ES-I3 (cell line): Measurements from ENCODE around the gene PAX6.

ENCODE experiments used
- H3K36me3 ChIP-seq: 2 replicates; pipeline ENCODE4 v1.6.1; 2013; ENCODE audit warnings: mild to moderate bottlenecking, low read length, control low read depth, moderate library complexity; ENCODE audit not compliant: insufficient read depth
- H3K4me1 ChIP-seq: 2 replicates; pipeline ENCODE4 v1.6.1; 2013; ENCODE audit warnings: mild to moderate bottlenecking, control low read depth, low read length; ENCODE audit not compliant: insufficient read depth
- H3K9ac ChIP-seq: 2 replicates; pipeline ENCODE4 v1.6.1; 2013; ENCODE audit warnings: low read depth, mild to moderate bottlenecking, low read length, moderate library complexity
- H3K9me3 ChIP-seq: 2 replicates; pipeline ENCODE4 v1.6.1; 2013; ENCODE audit warnings: mild to moderate bottlenecking, low read length, moderate library complexity; ENCODE audit not compliant: control insufficient read depth, insufficient read depth

Gene PAX6

DNA sequence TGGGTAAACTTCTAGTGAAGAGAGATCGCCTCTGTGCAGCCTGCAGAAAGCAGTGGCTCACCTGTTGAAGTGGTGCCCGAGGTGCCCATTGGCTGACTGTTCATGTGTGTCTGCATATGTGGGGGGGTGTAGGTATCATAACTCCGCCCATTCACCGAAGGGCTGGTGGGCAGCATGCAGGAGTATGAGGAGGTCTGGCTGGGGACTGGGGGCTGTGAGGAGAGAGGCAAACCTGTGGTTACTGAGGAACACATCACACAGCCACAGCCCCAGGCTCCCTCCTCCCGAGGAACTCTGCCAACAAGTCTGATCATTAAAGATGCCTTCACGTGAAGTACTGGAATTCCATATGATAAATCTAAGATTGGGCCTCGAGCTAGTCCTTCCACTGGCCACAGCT, 20.5 kb downstream of the PAX6 start:
- H3K9me3 ChIP-seq: no peaks in the 10 kb centered on the region
- no peak overlapping the region for H3K9ac ChIP-seq
- peaks cover 6% of the 10 kb centered on the region; the same call in 1 of the 2 replicates for H3K4me1 ChIP-seq
- no peaks in the 10 kb centered on the region for H3K36me3 ChIP-seq

DNA sequence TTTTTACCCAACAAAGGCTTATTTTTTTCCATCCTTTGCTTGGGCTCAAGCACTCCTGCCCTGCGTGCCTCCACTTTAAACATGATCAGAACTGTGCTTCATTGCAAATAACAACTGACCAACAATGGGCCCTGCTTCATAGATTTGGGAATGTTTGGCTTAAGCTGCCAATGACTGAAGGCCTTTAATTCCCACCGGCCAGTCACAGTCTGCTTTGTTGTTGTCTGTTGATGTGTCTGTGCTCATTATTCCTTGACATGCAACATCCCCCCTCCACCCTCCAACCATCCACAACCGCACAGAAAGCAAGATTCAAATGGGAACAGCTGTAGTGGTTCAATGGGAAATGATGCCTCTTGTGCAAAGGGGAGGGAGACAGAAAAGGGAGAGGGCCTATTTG, 23.0 kb downstream of the PAX6 start:
- H3K36me3 ChIP-seq: no peaks in the 10 kb centered on the region
- peaks cover 6% of the 10 kb centered on the region; the same call in 1 of the 2 replicates for H3K4me1 ChIP-seq
- H3K9ac ChIP-seq: no peak overlapping the region
- H3K9me3 ChIP-seq: no peaks in the 10 kb centered on the region

DNA sequence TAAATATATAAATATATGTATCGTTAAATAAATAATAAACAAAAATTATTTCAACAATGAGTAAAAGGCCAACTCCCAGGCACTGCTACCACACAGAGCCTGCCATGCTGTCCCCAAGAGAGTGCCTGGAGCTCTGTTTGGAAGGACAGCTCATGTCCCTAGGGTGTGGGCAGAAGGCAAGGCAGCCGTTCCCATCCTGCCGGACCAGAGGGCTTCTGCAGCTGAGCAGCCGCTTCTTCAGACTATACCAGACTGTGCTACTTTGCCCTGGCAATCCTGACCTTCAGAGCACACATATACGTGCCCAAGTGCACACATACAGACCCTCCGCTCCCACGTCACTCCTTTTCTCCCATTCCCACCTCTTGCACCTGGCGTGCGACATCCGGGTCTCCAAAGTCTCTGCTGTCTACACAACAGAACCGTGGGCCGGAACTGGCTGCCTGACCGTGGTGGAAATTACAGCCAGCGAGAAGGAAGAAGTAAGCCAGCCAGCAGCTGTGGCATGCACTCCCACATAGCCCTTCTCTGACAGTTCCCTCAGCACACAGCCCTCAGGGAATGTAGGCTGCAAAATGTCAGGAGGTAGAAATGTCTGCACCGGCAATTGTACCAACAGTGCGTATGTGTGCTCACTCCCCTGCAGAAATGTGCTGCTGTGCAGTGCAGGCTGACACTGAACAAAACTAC, 24.0 kb downstream of the PAX6 start:
- Histone ChIP-seq H3K4me1 (peaks cover 6% of the 10 kb centered on the region; the same call in 1 of the 2 replicates), H3K36me3 (no peaks in the 10 kb centered on the region), H3K9me3 (no peaks in the 10 kb centered on the region), H3K9ac (no peak overlapping the region)

DNA sequence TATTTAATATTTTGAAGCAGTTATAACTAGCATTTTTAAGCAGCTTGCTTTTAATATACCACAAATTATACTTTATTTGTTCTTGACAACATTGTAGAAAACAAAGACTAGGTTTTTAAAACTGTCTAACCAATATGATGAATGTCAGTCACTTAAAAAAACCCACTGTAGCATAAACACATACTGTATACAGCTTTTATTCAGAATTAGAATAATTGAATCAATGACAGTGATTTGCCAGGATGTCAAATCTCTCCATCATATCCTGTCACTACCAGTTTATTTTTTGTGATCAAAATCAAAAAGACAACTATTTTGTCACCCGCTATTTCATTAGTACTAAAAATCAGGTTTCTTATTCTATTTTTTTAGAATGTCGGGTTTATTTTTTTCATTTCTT, 26.5 kb downstream of the PAX6 start:
- Histone ChIP-seq H3K36me3 (no peaks in the 10 kb centered on the region), H3K9ac (no peak overlapping the region), H3K9me3 (no peaks in the 10 kb centered on the region), H3K4me1 (peaks cover 6% of the 10 kb centered on the region; the same call in 1 of the 2 replicates)

DNA sequence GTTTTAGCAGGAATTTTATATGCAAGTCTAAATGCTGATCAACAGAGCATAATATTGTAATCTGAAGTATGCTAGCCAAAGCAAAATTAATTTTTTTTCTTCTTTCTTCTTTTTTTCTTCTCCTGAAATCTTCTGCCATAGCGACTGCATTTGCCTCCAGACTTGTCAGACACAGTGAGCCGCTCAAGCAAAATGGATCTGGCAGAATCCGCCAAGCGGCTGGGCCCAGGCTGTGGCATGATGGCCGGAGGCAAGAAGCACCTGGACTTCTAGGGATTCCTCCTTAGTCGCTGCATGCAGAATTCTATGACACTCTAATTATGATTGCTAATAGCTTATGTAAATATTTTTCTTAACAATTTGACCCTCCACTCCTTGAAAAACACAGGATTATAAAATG, 27.9 kb downstream of the PAX6 start:
- no peaks in the 10 kb centered on the region for H3K9me3 ChIP-seq
- H3K36me3 ChIP-seq: no peaks in the 10 kb centered on the region
- peaks cover 6% of the 10 kb centered on the region; the same call in 1 of the 2 replicates for H3K4me1 ChIP-seq
- H3K9ac ChIP-seq: no peak overlapping the region

DNA sequence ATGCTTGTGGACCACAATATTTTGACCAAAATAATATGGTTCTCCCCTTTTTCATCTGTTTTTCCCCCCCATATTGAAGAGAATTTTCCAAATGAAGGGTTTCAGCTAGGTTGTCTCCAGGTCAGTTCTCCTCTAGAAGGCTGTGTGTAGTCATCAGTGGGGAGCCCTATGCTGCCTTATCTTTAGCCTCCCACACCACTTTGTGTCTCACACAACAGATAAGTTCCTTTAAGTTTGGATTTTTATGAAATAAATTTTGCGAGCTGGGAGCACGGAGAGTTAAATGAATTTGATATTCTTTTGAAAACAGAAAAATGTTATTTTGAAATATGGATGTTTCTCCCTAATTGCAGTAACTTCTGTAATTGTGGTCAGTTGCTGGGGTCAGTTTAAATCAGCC, 28.9 kb downstream of the PAX6 start:
- Histone ChIP-seq H3K36me3 (no peaks in the 10 kb centered on the region), H3K4me1 (no peaks in the 10 kb centered on the region), H3K9me3 (no peaks in the 10 kb centered on the region), H3K9ac (no peak overlapping the region)

DNA sequence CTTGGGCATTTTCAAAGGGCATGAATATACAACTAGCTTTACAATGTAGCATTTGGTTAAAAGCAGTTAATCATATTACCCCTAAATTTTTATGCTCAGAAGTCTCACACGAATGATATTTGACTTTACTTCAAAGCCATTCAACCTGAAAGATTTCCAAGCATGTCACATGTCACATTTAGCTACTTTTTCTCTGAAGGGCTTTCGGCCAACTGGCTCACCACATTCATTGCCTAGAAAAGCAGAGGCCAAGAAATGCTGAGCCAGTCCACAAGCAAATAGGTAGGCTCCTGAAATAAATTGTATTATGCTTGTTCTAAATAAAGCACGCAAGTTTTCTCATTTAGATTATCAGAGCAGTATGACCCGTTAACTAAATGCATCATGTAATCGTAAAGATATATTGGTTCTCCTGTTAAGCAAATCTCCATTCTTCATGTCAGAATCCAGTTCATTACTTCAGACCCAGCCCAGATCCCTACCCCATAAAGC, 30.6 kb downstream of the PAX6 start:
- no peaks in the 10 kb centered on the region for H3K9me3 ChIP-seq
- no peaks in the 10 kb centered on the region for H3K36me3 ChIP-seq
- H3K4me1 ChIP-seq: no peaks in the 10 kb centered on the region
- no peak overlapping the region for H3K9ac ChIP-seq

DNA sequence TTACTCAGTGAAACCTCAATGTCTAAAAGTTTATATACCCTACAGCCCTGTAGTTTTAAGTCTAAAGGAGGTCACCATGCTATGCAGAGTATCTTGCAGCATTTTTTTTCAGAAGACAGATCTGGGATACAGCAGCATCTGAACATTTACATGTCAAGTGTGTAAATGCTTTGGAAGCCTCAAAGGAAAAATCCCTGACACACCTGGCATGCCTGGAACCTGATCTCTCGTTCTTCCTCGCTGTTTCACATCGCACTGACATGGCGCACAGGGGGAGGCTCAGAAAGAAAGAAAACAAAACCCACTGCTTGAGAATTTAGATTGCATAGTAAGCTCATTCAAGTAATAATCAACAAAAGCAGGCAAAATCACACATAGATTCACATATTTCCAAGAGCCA, 31.0 kb downstream of the PAX6 start:
- Histone ChIP-seq H3K36me3 (no peaks in the 10 kb centered on the region), H3K4me1 (no peaks in the 10 kb centered on the region), H3K9ac (no peak overlapping the region), H3K9me3 (no peaks in the 10 kb centered on the region)

DNA sequence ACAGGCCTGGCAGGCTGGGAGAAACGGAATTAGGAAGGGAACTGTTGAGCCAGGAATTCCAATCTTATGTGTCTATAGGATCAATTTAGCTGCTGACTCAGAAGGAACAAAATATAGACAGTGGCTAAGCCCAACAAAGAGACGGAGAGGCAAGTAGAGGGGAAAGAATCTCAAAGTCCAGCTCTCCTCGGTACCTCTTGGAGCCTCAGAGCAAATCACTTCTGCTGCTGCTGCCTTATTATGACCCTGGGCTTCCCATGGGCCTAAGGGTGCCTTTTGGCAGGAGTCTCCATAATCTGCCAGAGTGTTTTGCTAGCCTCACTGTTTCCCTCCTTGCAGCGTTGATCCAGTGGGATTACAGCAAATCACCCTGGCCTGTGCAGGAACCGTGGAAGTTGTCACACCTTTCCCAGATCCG, 31.7 kb downstream of the PAX6 start:
- no peaks in the 10 kb centered on the region for H3K36me3 ChIP-seq

DNA sequence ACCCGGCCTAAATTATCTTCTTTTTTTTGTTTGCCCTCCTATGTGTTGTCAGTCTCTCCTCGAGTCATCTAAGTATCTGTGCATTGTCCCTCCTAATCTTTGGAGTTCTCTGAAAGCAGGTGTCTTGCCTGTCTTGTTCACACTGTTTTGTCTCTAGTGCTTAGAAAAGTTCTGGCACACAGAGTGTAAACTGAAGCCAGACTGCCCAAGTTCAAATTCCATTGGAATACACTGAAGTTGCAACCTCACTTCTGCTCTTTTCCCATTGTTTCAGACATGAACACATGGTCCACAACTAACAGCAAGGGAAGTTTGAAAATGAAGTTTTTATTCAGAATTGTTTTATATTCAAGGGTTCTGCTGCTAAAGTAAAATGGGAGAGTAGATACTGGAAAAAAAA, 38.7 kb downstream of the PAX6 start:
- Histone ChIP-seq H3K36me3 (no peaks in the 10 kb centered on the region), H3K4me1 (peaks cover 3% of the 10 kb centered on the region; the same call in 1 of the 2 replicates), H3K9ac (no peak overlapping the region), H3K9me3 (no peaks in the 10 kb centered on the region)

More for the DNA sequence above, 31.7 kb downstream of the PAX6 start:
- no peak overlapping the region for H3K9ac ChIP-seq
- no peaks in the 10 kb centered on the region for H3K9me3 ChIP-seq
- H3K4me1 ChIP-seq: no peaks in the 10 kb centered on the region

DNA sequence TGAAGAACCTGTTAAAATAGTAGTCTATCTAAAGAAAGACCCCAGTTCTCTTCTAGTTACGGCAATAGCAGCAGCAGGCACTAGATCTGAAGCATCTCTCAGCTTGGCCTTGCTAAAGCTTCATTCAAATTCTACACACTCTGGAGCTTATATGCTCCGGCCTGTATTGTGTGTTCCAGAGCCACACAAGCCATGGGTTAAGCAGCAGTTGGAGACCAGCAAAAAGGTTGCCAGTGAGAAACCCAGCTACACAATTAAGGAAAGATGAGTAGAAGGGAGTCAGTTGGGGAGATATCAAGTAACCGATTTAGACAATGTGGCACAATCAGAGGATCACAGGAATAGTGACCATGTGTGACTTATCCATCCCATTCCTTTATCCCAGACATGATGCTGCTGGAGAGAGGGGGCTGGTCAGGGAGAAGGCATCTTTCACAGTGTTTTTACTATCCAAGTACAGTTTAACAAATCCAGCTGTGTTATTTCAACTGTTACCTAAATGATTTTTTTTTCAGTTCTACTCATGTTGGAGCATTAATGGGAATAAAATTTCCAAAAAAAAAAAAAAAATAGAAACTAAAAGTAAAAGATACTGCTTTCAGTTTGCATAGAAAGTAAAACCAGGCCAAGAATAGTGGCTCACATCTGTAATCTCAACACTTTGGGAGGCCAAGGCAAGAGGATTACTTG, 41.0 kb downstream of the PAX6 start:
- Histone ChIP-seq H3K4me1 (peaks cover 3% of the 10 kb centered on the region; the same call in 1 of the 2 replicates), H3K9ac (no peak overlapping the region), H3K9me3 (no peaks in the 10 kb centered on the region), H3K36me3 (no peaks in the 10 kb centered on the region)

DNA sequence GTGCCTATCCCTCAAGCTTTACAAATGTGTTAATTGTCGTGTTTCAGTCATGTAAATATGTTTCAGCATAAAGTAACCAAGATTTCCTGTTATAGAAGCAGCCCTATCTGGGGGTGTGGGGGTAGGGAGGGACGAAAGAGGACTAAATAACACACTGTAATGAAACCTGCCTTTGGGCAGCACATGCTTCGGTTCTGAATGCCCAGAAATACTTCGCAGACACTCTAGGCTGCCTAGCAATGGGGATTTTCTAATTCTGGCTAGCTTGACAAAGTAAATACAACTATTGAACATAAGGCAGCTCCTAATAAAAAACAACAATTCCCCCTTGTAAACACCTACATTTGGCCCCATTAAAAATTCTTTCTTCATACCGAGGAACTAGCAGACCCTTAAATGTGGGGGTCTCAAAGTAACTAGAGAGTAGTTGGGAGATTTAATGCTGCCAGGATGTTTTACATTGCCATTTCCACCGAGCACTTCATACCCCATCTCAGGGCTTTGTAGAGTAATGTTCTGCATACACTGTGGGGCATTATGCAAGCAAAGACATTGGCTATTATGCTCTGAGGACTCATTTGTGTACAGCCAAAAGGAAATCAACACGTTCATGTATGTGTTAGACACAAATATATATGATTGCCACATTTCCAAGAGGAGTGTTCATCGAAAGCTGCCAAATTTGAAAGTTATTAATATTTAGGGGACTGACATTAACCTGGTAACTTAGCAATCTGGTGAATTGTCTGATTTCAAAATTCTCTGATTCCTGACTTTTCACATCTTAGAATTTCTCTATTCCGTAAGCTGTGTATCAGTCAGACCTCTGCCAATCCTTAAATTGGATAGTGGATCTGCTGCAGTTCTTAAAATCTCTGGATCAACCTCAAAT, 42.1 kb downstream of the PAX6 start:
- Histone ChIP-seq H3K9ac (no peak overlapping the region), H3K9me3 (no peaks in the 10 kb centered on the region), H3K36me3 (no peaks in the 10 kb centered on the region), H3K4me1 (peaks cover 3% of the 10 kb centered on the region; the same call in 1 of the 2 replicates)

DNA sequence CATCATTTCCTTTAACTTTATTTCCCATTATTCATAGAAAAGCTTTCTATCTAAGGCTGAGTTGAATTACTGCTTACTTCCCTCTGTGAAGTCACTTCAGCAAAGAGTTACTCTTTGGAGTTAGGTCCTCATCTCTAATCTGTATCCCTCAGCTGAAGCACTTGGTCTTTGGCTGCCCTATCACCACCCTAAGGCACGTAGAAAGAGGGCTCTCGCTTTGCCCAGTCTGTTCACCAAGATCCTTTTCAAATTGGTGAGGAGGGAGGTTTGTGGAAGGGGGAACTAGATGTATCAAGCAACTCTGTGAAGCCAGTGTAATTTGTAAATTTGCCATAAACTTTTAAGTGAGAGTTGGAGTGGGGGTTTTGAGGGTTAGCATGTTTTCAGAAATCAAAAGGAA, 43.4 kb downstream of the PAX6 start:
- Histone ChIP-seq H3K4me1 (peaks cover 3% of the 10 kb centered on the region; the same call in 1 of the 2 replicates), H3K9ac (no peak overlapping the region), H3K9me3 (no peaks in the 10 kb centered on the region), H3K36me3 (no peaks in the 10 kb centered on the region)

DNA sequence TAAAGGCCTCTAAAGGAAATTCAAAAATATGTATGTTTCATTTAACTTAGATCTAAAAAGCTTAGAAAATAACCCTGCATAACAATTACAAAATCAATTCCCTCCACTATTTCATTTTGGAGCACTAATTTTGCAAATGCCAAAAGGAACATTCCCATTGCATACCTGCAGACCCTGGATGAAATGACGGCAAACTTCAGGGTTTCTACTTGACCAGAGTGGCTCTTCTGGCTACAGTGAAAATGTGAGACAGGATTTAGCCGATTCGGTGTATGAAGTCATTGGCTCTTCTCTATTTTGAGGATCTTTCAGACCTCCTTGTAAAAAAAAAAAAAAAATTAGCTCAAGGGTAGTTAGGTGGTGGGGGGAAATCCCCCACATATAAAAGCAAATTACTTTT, 44.1 kb downstream of the PAX6 start:
- Histone ChIP-seq H3K4me1 (peaks cover 3% of the 10 kb centered on the region; the same call in 1 of the 2 replicates), H3K36me3 (no peaks in the 10 kb centered on the region), H3K9me3 (no peaks in the 10 kb centered on the region), H3K9ac (no peak overlapping the region)
